Measurements from ENCODE around the gene ATRN.

The ATRN gene

GRCh38 chr20:3654326-3655130, 183.7 kb downstream of the ATRN start:
- DNase-seq (ENCODE audit: low read depth in 2 of 3, low spot score in 2 of 3): no peak

GRCh38 chr20:3655131-3655405, 184.2 kb downstream of the ATRN start:
- DNase-seq (ENCODE audit: low read depth in 2 of 3, low spot score in 2 of 3): no peak

- no peak for DNase-seq (ENCODE audit: low read depth in 2 of 3, low spot score in 2 of 3)
Measured at GRCh38 chr20:3658019-3658715, 187.3 kb downstream of the ATRN start.

GRCh38 chr20:3658716-3659491, 188.1 kb downstream of the ATRN start:
- no peak for DNase-seq (ENCODE audit: low read depth in 2 of 3, low spot score in 2 of 3)

GRCh38 chr20:3659492-3660261, 188.9 kb downstream of the ATRN start:
- no peak for DNase-seq (ENCODE audit: low read depth in 2 of 3, low spot score in 2 of 3)

GRCh38 chr20:3660262-3661059, 189.6 kb downstream of the ATRN start:
- DNase-seq (ENCODE audit: low read depth in 2 of 3, low spot score in 2 of 3): no peak

GRCh38 chr20:3661060-3661813, 190.4 kb downstream of the ATRN start:
- DNase-seq (ENCODE audit: low read depth in 2 of 3, low spot score in 2 of 3): no peak

- DNase-seq (ENCODE audit: low read depth in 2 of 3, low spot score in 2 of 3): no peak
Measured at GRCh38 chr20:3661814-3662665, 191.2 kb downstream of the ATRN start.

- DNase-seq (ENCODE audit: low read depth in 2 of 3, low spot score in 2 of 3): no peak
Measured at GRCh38 chr20:3663031-3663701, 192.3 kb downstream of the ATRN start, which contains the start of gene GFRA4. Gene GFRA4 (minus strand): TSS chr20:3663399. CDS start chr20:3663399, 0 bp downstream.

- DNase-seq (ENCODE audit: low read depth in 2 of 3, low spot score in 2 of 3): no peak
Measured at GRCh38 chr20:3663858-3664257, 193.0 kb downstream of the ATRN start.

- no peak for DNase-seq (ENCODE audit: low read depth in 2 of 3, low spot score in 2 of 3)
Measured at GRCh38 chr20:3667434-3668037, 196.7 kb downstream of the ATRN start.

- no peak for DNase-seq (ENCODE audit: low read depth in 2 of 3, low spot score in 2 of 3)
Measured at GRCh38 chr20:3669710-3670367, 199.0 kb downstream of the ATRN start.

GRCh38 chr20:3670511-3670910, 199.7 kb downstream of the ATRN start:
- DNase-seq (ENCODE audit: low read depth in 2 of 3, low spot score in 2 of 3): no peak

GRCh38 chr20:3670945-3671344, 200.1 kb downstream of the ATRN start:
- DNase-seq (ENCODE audit: low read depth in 2 of 3, low spot score in 2 of 3): no peak

- DNase-seq (ENCODE audit: low read depth in 2 of 3, low spot score in 2 of 3): no peak
Measured at GRCh38 chr20:3671986-3672546, 201.2 kb downstream of the ATRN start.

GRCh38 chr20:3672547-3673171, 201.8 kb downstream of the ATRN start:
- DNase-seq (ENCODE audit: low read depth in 2 of 3, low spot score in 2 of 3): no peak

Measured in activated CD8-positive, alpha-beta memory T cell treated with anti-CD3 and anti-CD28 coated beads for 48 hours (primary cell).